ENCODE results near the gene SPATA18. TPM values are rescaled to one million over a fixed set of nuclear protein-coding genes. Genes with fewer than 3 reads are reported as not detected.
"Not testable (repeated sequence)": the region's sequence is repeated elsewhere in the genome, so short reads cannot be mapped to it uniquely, and the experiment has no call there.

The SPATA18 gene
- total and polyA plus RNA-seq, 4 donors, result 4.7 to 12.5 (median 6.8) TPM

DNA sequence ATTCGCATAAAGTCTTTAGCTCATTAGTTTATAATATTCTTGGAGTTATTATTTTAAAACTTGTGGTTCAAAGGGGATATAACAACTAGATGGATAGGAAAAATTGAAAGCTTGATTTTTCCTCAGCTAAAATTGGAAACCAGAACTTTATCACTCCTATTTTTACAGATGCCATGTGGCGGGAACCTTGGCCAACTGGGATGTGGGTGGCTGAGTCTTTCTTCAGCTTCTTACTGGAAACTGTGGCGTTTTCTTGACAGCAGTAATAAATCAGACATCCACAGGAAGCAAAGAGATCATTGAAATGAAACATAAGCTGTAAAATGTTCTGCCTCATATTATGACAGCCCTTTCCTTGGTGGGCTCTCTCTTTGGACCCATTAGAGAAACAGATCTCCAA lies 84.1 kb downstream of the SPATA18 start:
- 52 to 63% methylated on average over 3 of the region's 3 CpGs for WGBS, 2 donors
- intact Hi-C loops (cut with DNase I), result no loop called here

DNA sequence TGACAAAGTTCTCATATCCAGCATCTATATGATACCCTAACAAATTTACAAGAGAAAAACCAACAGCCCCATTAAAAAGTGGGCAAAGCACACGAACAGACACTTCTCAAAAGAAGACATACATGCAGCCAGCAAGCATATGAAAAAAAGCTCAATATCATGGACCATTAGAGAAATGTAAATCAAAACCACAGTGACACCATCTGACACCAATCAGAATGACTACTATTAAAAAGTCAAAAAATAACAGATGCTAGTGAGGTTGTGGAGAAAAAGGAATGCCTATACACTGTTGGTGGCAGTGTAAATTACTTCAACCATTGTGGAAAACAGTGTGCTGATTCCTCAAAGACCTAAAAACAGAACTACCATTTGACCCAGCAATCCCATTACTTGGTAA lies 86.0 kb downstream of the SPATA18 start:
- DNase-seq; intact Hi-C loops (cut with DNase I); H3K36me3 ChIP-seq (ENCODE audit: control insufficient read depth in 1 of 2, insufficient read depth in 2 of 2, low read length in 1 of 2); H3K4me1 ChIP-seq (ENCODE audit: control insufficient read depth in 1 of 2, insufficient read depth in 2 of 2, low read length in 2 of 2); H3K9me3 ChIP-seq (ENCODE audit: control insufficient read depth, low read length); H3K4me3 ChIP-seq (ENCODE audit: low read length in 2 of 2); ATAC-seq (ENCODE audit: low FRiP score); H3K27ac ChIP-seq (ENCODE audit: low read depth in 1 of 2, low read length in 2 of 2); H3K27me3 ChIP-seq (ENCODE audit: control insufficient read depth in 1 of 2, insufficient read depth in 2 of 2, low read length in 1 of 2): not testable (repeated sequence)
- WGBS, 2 donors, result 0 to 39% methylated on average over 1 of the region's 1 CpG

More for the DNA sequence above, 84.1 kb downstream of the SPATA18 start:
- no peaks in the 10 kb centered on the region for H3K9me3 ChIP-seq (ENCODE audit: control insufficient read depth, low read length)
- DNase-seq, result no peak
- H3K4me1 ChIP-seq (ENCODE audit: control insufficient read depth in 1 of 2, insufficient read depth in 2 of 2, low read length in 2 of 2), result no peaks in the 10 kb centered on the region
- H3K4me3 ChIP-seq (ENCODE audit: low read length in 2 of 2), result no peak overlapping the region
- no peaks in the 10 kb centered on the region for H3K36me3 ChIP-seq (ENCODE audit: control insufficient read depth in 1 of 2, insufficient read depth in 2 of 2, low read length in 1 of 2)
- ATAC-seq (ENCODE audit: low FRiP score), result no peak
- no peak overlapping the region for H3K27ac ChIP-seq (ENCODE audit: low read depth in 1 of 2, low read length in 2 of 2)
- no peaks in the 10 kb centered on the region for H3K27me3 ChIP-seq (ENCODE audit: control insufficient read depth in 1 of 2, insufficient read depth in 2 of 2, low read length in 1 of 2)

DNA sequence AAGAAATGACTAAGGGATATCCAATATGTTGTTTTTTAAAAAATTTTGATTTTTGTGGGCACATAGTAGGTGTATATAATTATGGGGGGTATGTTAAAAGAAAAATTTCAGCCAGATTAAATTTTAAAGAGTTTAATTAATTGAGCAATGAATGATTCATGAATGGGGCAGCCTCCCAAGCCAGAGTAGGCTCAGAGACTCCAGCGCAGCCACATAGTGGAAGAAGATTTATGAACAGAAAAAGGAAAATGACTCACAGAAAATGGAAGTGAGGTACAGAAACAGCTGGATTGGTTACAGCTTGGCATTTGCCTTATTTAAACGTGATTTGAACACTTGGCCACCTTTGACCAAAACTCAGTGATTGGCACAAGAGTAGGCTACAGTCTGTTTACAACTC lies 91.7 kb downstream of the SPATA18 start:
- Histone ChIP-seq H3K27me3 (ENCODE audit: control insufficient read depth in 1 of 2, insufficient read depth in 2 of 2, low read length in 1 of 2) (peaks cover 0 to 2% of the 10 kb centered on the region in 2 donors), H3K4me1 (ENCODE audit: control insufficient read depth in 1 of 2, insufficient read depth in 2 of 2, low read length in 2 of 2) (no peaks in the 10 kb centered on the region), H3K27ac (ENCODE audit: low read depth in 1 of 2, low read length in 2 of 2) (no peak overlapping the region), H3K9me3 (ENCODE audit: control insufficient read depth, low read length) (peaks cover 2% of the 10 kb centered on the region), H3K4me3 (ENCODE audit: low read length in 2 of 2) (no peak overlapping the region), H3K36me3 (ENCODE audit: control insufficient read depth in 1 of 2, insufficient read depth in 2 of 2, low read length in 1 of 2) (no peaks in the 10 kb centered on the region)
- WGBS, 2 donors, result 23 to 37% methylated on average over 2 of the region's 2 CpGs
- intact Hi-C loops (cut with DNase I), result no loop called here
- ATAC-seq (ENCODE audit: low FRiP score) (no peak), DNase-seq (no peak)

DNA sequence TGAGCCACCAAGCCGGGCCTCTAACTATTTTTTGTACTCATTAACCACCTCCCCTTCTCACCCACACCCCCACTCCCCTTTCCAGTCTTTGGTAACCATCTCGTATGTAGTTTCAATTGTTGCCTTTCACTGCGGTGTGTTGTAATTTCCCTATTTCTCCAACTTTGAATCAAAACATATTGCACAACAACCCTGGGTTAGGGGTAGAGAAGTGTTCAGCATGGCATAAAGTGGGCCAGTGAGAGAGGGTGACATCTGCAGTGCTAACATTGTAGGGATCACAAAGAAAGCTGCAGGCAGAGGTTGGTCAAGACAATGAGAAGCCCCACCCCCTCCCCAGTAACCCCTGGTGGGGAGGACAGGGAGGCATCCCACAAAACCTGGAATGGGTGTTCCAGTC lies 92.7 kb downstream of the SPATA18 start:
- Histone ChIP-seq H3K36me3 (ENCODE audit: control insufficient read depth in 1 of 2, insufficient read depth in 2 of 2, low read length in 1 of 2) (no peaks in the 10 kb centered on the region), H3K9me3 (ENCODE audit: control insufficient read depth, low read length) (peaks cover 2% of the 10 kb centered on the region), H3K27me3 (ENCODE audit: control insufficient read depth in 1 of 2, insufficient read depth in 2 of 2, low read length in 1 of 2) (peaks cover 0 to 2% of the 10 kb centered on the region in 2 donors), H3K27ac (ENCODE audit: low read depth in 1 of 2, low read length in 2 of 2) (no peak overlapping the region), H3K4me1 (ENCODE audit: control insufficient read depth in 1 of 2, insufficient read depth in 2 of 2, low read length in 2 of 2) (no peaks in the 10 kb centered on the region), H3K4me3 (ENCODE audit: low read length in 2 of 2) (no peak overlapping the region)
- intact Hi-C loops (cut with DNase I), result no loop called here
- 88 to 95% methylated on average over 3 of the region's 3 CpGs for WGBS, 2 donors
- no peak for DNase-seq
- peak; percentile 62 for ATAC-seq (ENCODE audit: low FRiP score)

- H3K36me3 ChIP-seq (ENCODE audit: control insufficient read depth in 1 of 2, insufficient read depth in 2 of 2, low read length in 1 of 2), result no peaks in the 10 kb centered on the region
- no peak overlapping the region for H3K27ac ChIP-seq (ENCODE audit: low read depth in 1 of 2, low read length in 2 of 2)
- 59 to 60% methylated on average over 7 of the region's 7 CpGs for WGBS, 2 donors
- peaks cover 0 to 2% of the 10 kb centered on the region in 2 donors for H3K27me3 ChIP-seq (ENCODE audit: control insufficient read depth in 1 of 2, insufficient read depth in 2 of 2, low read length in 1 of 2)
- no peak overlapping the region for H3K4me3 ChIP-seq (ENCODE audit: low read length in 2 of 2)
- peaks cover 2% of the 10 kb centered on the region for H3K9me3 ChIP-seq (ENCODE audit: control insufficient read depth, low read length)
- H3K4me1 ChIP-seq (ENCODE audit: control insufficient read depth in 1 of 2, insufficient read depth in 2 of 2, low read length in 2 of 2), result no peaks in the 10 kb centered on the region
- DNase-seq, result no peak
- intact Hi-C loops (cut with DNase I), result no loop called here
- peak; percentile 23 for ATAC-seq (ENCODE audit: low FRiP score)
Measured at GRCh38 chr4:52144372-52144771, 93.3 kb downstream of the SPATA18 start.

Other genes with a start within 250 kb of the SPATA18 start
- 10 to 100 TPM; 69.6 to 87.8 TPM for gene DCUN1D4, start 208.2 kb upstream of the SPATA18 start, total RNA-seq
- 10 to 100 TPM; 19.7 to 25.1 TPM for gene DCUN1D4, start 208.2 kb upstream of the SPATA18 start, polyA plus RNA-seq
- gene LRRC66, start 30.9 kb upstream of the SPATA18 start, total RNA-seq, result 1 to 10 TPM in 1 of 2 donors, under 1 TPM in 1; 0.99 to 1.1 TPM
- gene LRRC66, start 30.9 kb upstream of the SPATA18 start, polyA plus RNA-seq, result under 1 TPM; 0.49 to 0.75 TPM
- gene SGCB, start 13.0 kb upstream of the SPATA18 start, total RNA-seq, result 10 to 100 TPM; 72.6 to 79.6 TPM
- gene SGCB, start 13.0 kb upstream of the SPATA18 start, polyA plus RNA-seq, result 10 to 100 TPM; 35.9 to 47.6 TPM

Measured in aorta (tissue), 5 donors.